Pancreas (tissue), 10 donors: ENCODE measurements around the gene CACNA1C. TPM values are rescaled to one million over a fixed set of nuclear protein-coding genes. Genes with fewer than 3 reads are reported as not detected.

Experiments used
- ATAC-seq, 4 donors: fragments of 200-7000 bp; cut with Tn5 transposase; one replicate each; pipeline versions ENCODE4 v1.8.0 to v1.9.1; 2020; ENCODE audit warnings: mild to moderate bottlenecking in 4 of 4, moderate library complexity in 4 of 4
- DNase-seq, 6 donors: peaks; one replicate each; pipeline ENCODE4 v3.0.0-alpha.2; 2020
- FAIRE-seq: peaks from 2 replicates; lab custom pipeline; 2012; peaks lifted over from hg19 to GRCh38; lab: Jason Lieb, UNC
- H3K27ac ChIP-seq, 4 donors: fragments of 200-600 bp; sonication (generic); 1 replicate in 3 of 4; 2 replicates in 1 of 4; pipeline versions ENCODE4 v1.5.0 to v1.8.0; 2020
- H3K27me3 ChIP-seq, 4 donors: fragments of 200-600 bp; one replicate each; pipeline ENCODE4 v1.8.0; 2021
- H3K36me3 ChIP-seq, 3 donors: fragments of 200-600 bp; sonication (generic) in 1 of 3; one replicate each; pipeline versions ENCODE4 v1.5.0 to v1.8.0; 2020 to 2021
- H3K4me1 ChIP-seq, 3 donors: fragments of 200-600 bp; one replicate each; pipeline ENCODE4 v1.8.0; 2021
- H3K4me3 ChIP-seq, 4 donors: fragments of 200-600 bp; sonication (generic) in 2 of 4; one replicate each; pipeline versions ENCODE4 v1.5.0 to v1.8.0; 2020 to 2021
- H3K9me3 ChIP-seq, 4 donors: fragments of 200-600 bp; one replicate each; pipeline ENCODE4 v1.8.0; 2021
- CTCF ChIP-seq, 4 donors: fragments of 200-600 bp; sonication (generic) in 3 of 4; IDR thresholded peaks; one replicate each; pipeline versions ENCODE4 v1.5.0 to v1.8.0; 2021; ENCODE audit warnings: antibody characterized with exemption in 4 of 4
- WGBS, 2 donors: extraction: QIAGEN DNeasy Blood & Tissue Kit; methylation state at CpG; one replicate each; pipeline ENCODE4 v1.1.7; 2013; 5-methylcytosine and 5-hydroxymethylcytosine counted together
- intact Hi-C, 3 donors: fragments of 100-400 bp; cut with DNase I; formaldehyde crosslinking; loops; one replicate each; pipeline versions ENCODE4 v1.11.1 to v1.14.2; 2022
- polyA plus RNA-seq, 2 donors: library from polyadenylated mRNA; stranded (reverse); fragments of 200-250 nt; gene quantifications; one replicate each; pipeline ENCODE4 v1.2.3, GENCODE V29; 2013
- total RNA-seq, 6 donors: library from RNA; stranded (reverse); fragmentation: NEBNext Ultra II Directional in 4 of 6; extraction: Animal tissue kit (Norgen Biotek cat#: 25700) in 4 of 6; gene quantifications; one replicate each; pipeline versions ENCODE4 v1.2.1 to v1.2.4, GENCODE V29; 2021 to 2023
- donor health status: healthy with polysubstance abuse.
- donor health status: DM: no; HTN: no; CAD: no; lungs with moderate emphysema.
- donor health status: DM: no; HTN: no; CAD: no.
- donor health status: control.
- donor health status: control.
- donor health status: Bipolar disorder and iron deficiency.
- donor health status: DM: yes; HTN: yes; CAD: no.
- donor health status: DM: no; HTN: no; CAD: no.
- donor health status: DM: no; HTN: no; CAD: no.
- donor health status: DM: yes; HTN: yes; CAD: no.

CACNA1C gene
- total and polyA plus RNA-seq, 8 donors: 1.2 to 3.8 (median 2.3) TPM

GRCh38 chr12:2462087-2462486 is 409.3 kb downstream of the CACNA1C start:
- no peaks in the 10 kb centered on the region for H3K4me1 ChIP-seq
- H3K9me3 ChIP-seq: no peaks in the 10 kb centered on the region
- no peaks in the 10 kb centered on the region for H3K36me3 ChIP-seq
- 81 to 84% methylated on average over 14 of the region's 14 CpGs for WGBS, 2 donors
- TF ChIP-seq CTCF (IDR thresholded peaks at IDR 0.05): no peak
- ATAC-seq (no peak), FAIRE-seq (no peak), DNase-seq (no peak)
- H3K4me3 ChIP-seq: no peak overlapping the region
- intact Hi-C loops: no loop called here
- H3K27ac ChIP-seq: no peak overlapping the region
- peaks cover 0 to 3% (median 0%) of the 10 kb centered on the region in 4 donors for H3K27me3 ChIP-seq

GRCh38 chr12:2463719-2464118 is 410.9 kb downstream of the CACNA1C start:
- Histone ChIP-seq H3K27me3 (peaks cover 0 to 3% (median 0%) of the 10 kb centered on the region in 4 donors), H3K36me3 (no peaks in the 10 kb centered on the region), H3K4me1 (no peaks in the 10 kb centered on the region), H3K9me3 (no peaks in the 10 kb centered on the region), H3K4me3 (no peak overlapping the region), H3K27ac (no peak overlapping the region)
- 49% methylated on average over 5 of the region's 5 CpGs for WGBS, 2 donors
- intact Hi-C loops: no loop called here
- TF ChIP-seq CTCF (IDR thresholded peaks at IDR 0.05): no peak
- ATAC-seq: no peak
- no peak for DNase-seq
- FAIRE-seq: no peak

- TF ChIP-seq CTCF (IDR thresholded peaks at IDR 0.05): no peak
- FAIRE-seq (no peak), ATAC-seq (no peak), DNase-seq (no peak)
- intact Hi-C loops: no loop called here
- Histone ChIP-seq H3K9me3 (no peaks in the 10 kb centered on the region), H3K36me3 (no peaks in the 10 kb centered on the region), H3K27ac (no peak overlapping the region), H3K4me3 (no peak overlapping the region), H3K4me1 (no peaks in the 10 kb centered on the region), H3K27me3 (peaks cover 0 to 3% (median 0%) of the 10 kb centered on the region in 4 donors)
- 52 to 59% methylated on average over 10 of the region's 10 CpGs for WGBS, 2 donors
Measured at GRCh38 chr12:2465681-2466080, 412.9 kb downstream of the CACNA1C start.

- no peak overlapping the region for H3K4me3 ChIP-seq
- no peak overlapping the region for H3K27ac ChIP-seq
- no peaks in the 10 kb centered on the region for H3K9me3 ChIP-seq
- H3K36me3 ChIP-seq: no peaks in the 10 kb centered on the region
- DNase-seq (no peak), FAIRE-seq (no peak), ATAC-seq (no peak)
- no peaks in the 10 kb centered on the region for H3K4me1 ChIP-seq
- no peak for TF ChIP-seq CTCF (IDR thresholded peaks at IDR 0.05)
- intact Hi-C loops: no loop called here
- H3K27me3 ChIP-seq: peaks cover 0 to 3% (median 0%) of the 10 kb centered on the region in 4 donors
- 41 to 57% methylated on average over 3 of the region's 3 CpGs for WGBS, 2 donors
Measured at GRCh38 chr12:2466211-2466610, 413.4 kb downstream of the CACNA1C start.

GRCh38 chr12:2467447-2468195 is 414.8 kb downstream of the CACNA1C start:
- H3K9me3 ChIP-seq: no peaks in the 10 kb centered on the region
- no peak for TF ChIP-seq CTCF (IDR thresholded peaks at IDR 0.05)
- no peak for DNase-seq
- 75 to 86% methylated on average over 17 of the region's 17 CpGs for WGBS, 2 donors
- H3K4me3 ChIP-seq: no peak overlapping the region
- no peaks in the 10 kb centered on the region for H3K36me3 ChIP-seq
- no peak for FAIRE-seq
- no peaks in the 10 kb centered on the region for H3K4me1 ChIP-seq
- intact Hi-C loops: no loop called here
- H3K27me3 ChIP-seq: peaks cover 0 to 3% (median 0%) of the 10 kb centered on the region in 4 donors
- no peak for ATAC-seq
- H3K27ac ChIP-seq: no peak overlapping the region
